Neural crest cell (in vitro differentiated cells): ENCODE data around the gene IRF8. TPM values are rescaled to one million over a fixed set of nuclear protein-coding genes. Genes with fewer than 3 reads are reported as not detected.

ENCODE experiments used
- DNase-seq: peaks from one replicate; pipeline ENCODE4 v3.0.0; 2021; ENCODE audit warnings: low read depth, mixed read lengths, low spot score
- H3K27ac Mint-ChIP-seq: one replicate; pipeline ENCODE4 v1.8.0; 2021; ENCODE audit warnings: mild to moderate bottlenecking, mixed read lengths; ENCODE audit not compliant: unreplicated experiment
- H3K27me3 Mint-ChIP-seq: 2 replicates; pipeline ENCODE4 v1.8.0; 2021; ENCODE audit warnings: low read depth, mild to moderate bottlenecking, mixed read lengths
- H3K36me3 Mint-ChIP-seq: 2 replicates; pipeline ENCODE4 v1.8.0; 2021; ENCODE audit warnings: low read depth, mild to moderate bottlenecking, mixed read lengths
- H3K4me1 Mint-ChIP-seq: 2 replicates; pipeline ENCODE4 v1.8.0; 2021; ENCODE audit warnings: mixed read lengths
- H3K4me3 Mint-ChIP-seq: one replicate; pipeline ENCODE4 v1.8.0; 2021; ENCODE audit warnings: mild to moderate bottlenecking, mixed read lengths
- H3K9me3 Mint-ChIP-seq: 2 replicates; pipeline ENCODE4 v1.8.0; 2021; ENCODE audit warnings: mixed read lengths
- CTCF ChIP-seq: fragments of 200-600 bp; sonication (generic); conservative IDR thresholded peaks from 2 replicates; pipeline ENCODE4 v1.5.0; 2021; ENCODE audit warnings: antibody characterized with exemption, mild to moderate bottlenecking
- total RNA-seq: library from RNA; stranded (reverse); gene quantifications from 2 replicates; pipeline ENCODE4 v1.2.1, GENCODE V29; 2021

The IRF8 gene
- total RNA-seq, 1 donor from 2014 or later = 0.19 TPM

- no peaks in the 10 kb centered on the region for H3K36me3 Mint-ChIP-seq
- peak; percentile 43 for TF ChIP-seq CTCF
- H3K9me3 Mint-ChIP-seq = no peaks in the 10 kb centered on the region
- no peak overlapping the region for H3K27ac Mint-ChIP-seq
- H3K4me1 Mint-ChIP-seq = peaks cover 28% of the 10 kb centered on the region
- DNase-seq = no peak
- H3K27me3 Mint-ChIP-seq = peaks cover 11% of the 10 kb centered on the region
- H3K4me3 Mint-ChIP-seq = no peak overlapping the region
Measured at GRCh38 chr16:85917012-85917411, 18.1 kb downstream of the IRF8 start.

- Mint-ChIP-seq H3K27me3 (peaks cover 7% of the 10 kb centered on the region), H3K4me3 (no peak overlapping the region), H3K36me3 (no peaks in the 10 kb centered on the region), H3K27ac (no peak overlapping the region), H3K9me3 (no peaks in the 10 kb centered on the region), H3K4me1 (peaks cover 18% of the 10 kb centered on the region)
- DNase-seq = no peak
- TF ChIP-seq CTCF = no peak
Measured at GRCh38 chr16:85917959-85918358, 19.0 kb downstream of the IRF8 start.

GRCh38 chr16:85918436-85918835 is 19.5 kb downstream of the IRF8 start:
- Mint-ChIP-seq H3K4me3 (no peak overlapping the region), H3K36me3 (no peaks in the 10 kb centered on the region), H3K27me3 (peaks cover 7% of the 10 kb centered on the region), H3K4me1 (peaks cover 14% of the 10 kb centered on the region), H3K9me3 (no peaks in the 10 kb centered on the region), H3K27ac (no peak overlapping the region)
- no peak for TF ChIP-seq CTCF
- DNase-seq = no peak

- Mint-ChIP-seq H3K36me3 (no peaks in the 10 kb centered on the region), H3K4me1 (peaks cover 4% of the 10 kb centered on the region), H3K27ac (no peak overlapping the region), H3K9me3 (no peaks in the 10 kb centered on the region), H3K27me3 (peaks cover 4% of the 10 kb centered on the region), H3K4me3 (no peak overlapping the region)
- no peak for TF ChIP-seq CTCF
- DNase-seq = no peak
Measured at GRCh38 chr16:85919271-85920267, 20.6 kb downstream of the IRF8 start.

GRCh38 chr16:85921026-85921425 is 22.1 kb downstream of the IRF8 start:
- Mint-ChIP-seq H3K9me3 (no peaks in the 10 kb centered on the region), H3K27me3 (peaks cover 7% of the 10 kb centered on the region), H3K27ac (no peak overlapping the region), H3K4me3 (no peak overlapping the region), H3K36me3 (no peaks in the 10 kb centered on the region), H3K4me1 (peaks cover 4% of the 10 kb centered on the region)
- TF ChIP-seq CTCF = no peak
- DNase-seq = no peak
